Hepatocyte (in vitro differentiated cells): Measurements from ENCODE around the gene NR3C2.

Experiments used
- CTCF ChIP-seq: fragments of 200-600 bp; sonication (generic); IDR thresholded peaks from 2 replicates; pipeline ENCODE4 v1.5.1; 2016; ENCODE audit warnings: antibody characterized with exemption, mild to moderate bottlenecking; ENCODE audit not compliant: poor library complexity
- EZH2 ChIP-seq: fragments of 200-600 bp; sonication (generic); IDR thresholded peaks from 2 replicates; pipeline ENCODE4 v1.6.1; 2016; ENCODE audit warnings: antibody characterized with exemption, mild to moderate bottlenecking, borderline replicate concordance
- EZH2phosphoT487 ChIP-seq: fragments of 200-600 bp; sonication (generic); IDR thresholded peaks from one replicate; pipeline ENCODE4 v1.6.1; 2018; ENCODE audit warnings: antibody characterized with exemption, mild to moderate bottlenecking, low read depth, moderate library complexity; ENCODE audit not compliant: unreplicated experiment, severe bottlenecking

- TF ChIP-seq EZH2 (no peak), CTCF (no peak), EZH2phosphoT487 (no peak)
These were observed 3.1 kb upstream of the NR3C2 start for GRCh38 chr4:148445071-148445859.
